ENCODE data around the gene ACVR1C.
"Not testable (repeated sequence)": the region's sequence is repeated elsewhere in the genome, so short reads cannot be mapped to it uniquely, and the experiment has no call there.

- TF ChIP-seq CTCF, POLR2AphosphoS5, POLR2A, EP300 (IDR thresholded peaks at IDR 0.05): not testable (repeated sequence)
Observed at GRCh38 chr2:157566113-157566512, 62.6 kb downstream of the ACVR1C start.
